Stimulated activated naive CD8-positive, alpha-beta T cell treated with anti-CD3 and anti-CD28 coated beads, Interleukin-15, Interleukin-2, amounts not matched to agents 100 ng/mL and 50 ng/mL, for 24 hours (primary cell): Measurements from ENCODE around the gene EXOC5.

Experiments
- H3K27ac Mint-ChIP-seq: one replicate; pipeline ENCODE4 v1.8.0; 2021; ENCODE audit warnings: mild to moderate bottlenecking, mixed read lengths
- H3K27me3 Mint-ChIP-seq: one replicate; pipeline ENCODE4 v1.8.0; 2021; ENCODE audit warnings: mixed read lengths
- H3K36me3 Mint-ChIP-seq: one replicate; pipeline ENCODE4 v1.8.0; 2021; ENCODE audit warnings: low read depth, mixed read lengths
- H3K4me1 Mint-ChIP-seq: one replicate; pipeline ENCODE4 v1.8.0; 2021; ENCODE audit warnings: low read depth, mixed read lengths
- H3K4me3 Mint-ChIP-seq: one replicate; pipeline ENCODE4 v1.8.0; 2021; ENCODE audit warnings: mild to moderate bottlenecking, mixed read lengths
- H3K9me3 Mint-ChIP-seq: one replicate; pipeline ENCODE4 v1.8.0; 2021; ENCODE audit warnings: mixed read lengths

The EXOC5 gene

GRCh38 chr14:57268161-57269069, at the start of gene EXOC5, which contains the start of gene AP5M1:
Gene EXOC5, minus strand, starts transcription at chr14:57268905. Its CDS starts 257 bp downstream, at chr14:57268648.
Gene AP5M1, plus strand, starts transcription at chr14:57268971. Its CDS starts 344 bp downstream, at chr14:57269315.
- no peaks in the 10 kb centered on the region for H3K9me3 Mint-ChIP-seq

GRCh38 chr14:57317248-57317833, 48.6 kb upstream of the EXOC5 start:
- Mint-ChIP-seq H3K27me3 (no peaks in the 10 kb centered on the region), H3K4me1 (peaks cover 8% of the 10 kb centered on the region), H3K9me3 (no peaks in the 10 kb centered on the region), H3K36me3 (no peaks in the 10 kb centered on the region), H3K27ac (no peak overlapping the region), H3K4me3 (no peak overlapping the region)

More at GRCh38 chr14:57268161-57269069, at the start of gene EXOC5, which contains the start of gene AP5M1:
- Mint-ChIP-seq H3K27ac (peak within 1 kb of the TSS; percentile 99), H3K4me1 (peaks cover 66% of the 10 kb centered on the region), H3K36me3 (peaks cover 24% of the 10 kb centered on the region), H3K4me3 (peak within 1 kb of the TSS; percentile 98), H3K27me3 (no peaks in the 10 kb centered on the region)

GRCh38 chr14:57314396-57315089, 45.8 kb upstream of the EXOC5 start:
- Mint-ChIP-seq H3K27ac (no peak overlapping the region), H3K4me1 (peaks cover 8% of the 10 kb centered on the region), H3K27me3 (no peaks in the 10 kb centered on the region), H3K36me3 (no peaks in the 10 kb centered on the region), H3K4me3 (no peak overlapping the region), H3K9me3 (no peaks in the 10 kb centered on the region)

- Mint-ChIP-seq H3K4me1 (no peaks in the 10 kb centered on the region), H3K36me3 (no peaks in the 10 kb centered on the region), H3K27ac (no peak overlapping the region), H3K27me3 (peaks cover 30% of the 10 kb centered on the region), H3K9me3 (no peaks in the 10 kb centered on the region), H3K4me3 (no peak overlapping the region)
Measured at GRCh38 chr14:57302883-57303282, 34.2 kb upstream of the EXOC5 start.

- H3K27me3 Mint-ChIP-seq, result peaks cover 8% of the 10 kb centered on the region
Measured at GRCh38 chr14:57299511-57299910, 30.8 kb upstream of the EXOC5 start.

GRCh38 chr14:57297852-57298251, 29.1 kb upstream of the EXOC5 start:
- Mint-ChIP-seq H3K36me3 (no peaks in the 10 kb centered on the region), H3K27ac (no peak overlapping the region), H3K9me3 (no peaks in the 10 kb centered on the region), H3K27me3 (no peaks in the 10 kb centered on the region), H3K4me1 (no peaks in the 10 kb centered on the region), H3K4me3 (no peak overlapping the region)

More at GRCh38 chr14:57299511-57299910, 30.8 kb upstream of the EXOC5 start:
- no peaks in the 10 kb centered on the region for H3K9me3 Mint-ChIP-seq
- H3K4me3 Mint-ChIP-seq, result no peak overlapping the region
- no peak overlapping the region for H3K27ac Mint-ChIP-seq
- H3K4me1 Mint-ChIP-seq, result no peaks in the 10 kb centered on the region
- no peaks in the 10 kb centered on the region for H3K36me3 Mint-ChIP-seq

- Mint-ChIP-seq H3K27me3 (no peaks in the 10 kb centered on the region), H3K4me1 (no peaks in the 10 kb centered on the region), H3K36me3 (peaks cover 13% of the 10 kb centered on the region), H3K27ac (no peak overlapping the region), H3K9me3 (no peaks in the 10 kb centered on the region), H3K4me3 (no peak overlapping the region)
Measured at GRCh38 chr14:57295239-57295638, 26.5 kb upstream of the EXOC5 start.

- no peaks in the 10 kb centered on the region for H3K27me3 Mint-ChIP-seq
- peaks cover 24% of the 10 kb centered on the region for H3K36me3 Mint-ChIP-seq
- no peak overlapping the region for H3K27ac Mint-ChIP-seq
- H3K4me3 Mint-ChIP-seq, result no peak overlapping the region
- no peaks in the 10 kb centered on the region for H3K9me3 Mint-ChIP-seq
- H3K4me1 Mint-ChIP-seq, result no peaks in the 10 kb centered on the region
Measured at GRCh38 chr14:57293866-57294837, 25.4 kb upstream of the EXOC5 start.

- Mint-ChIP-seq H3K27ac (no peak overlapping the region), H3K9me3 (no peaks in the 10 kb centered on the region), H3K36me3 (peaks cover 32% of the 10 kb centered on the region), H3K27me3 (no peaks in the 10 kb centered on the region), H3K4me1 (no peaks in the 10 kb centered on the region), H3K4me3 (no peak overlapping the region)
Measured at GRCh38 chr14:57291692-57292647, 23.3 kb upstream of the EXOC5 start.

GRCh38 chr14:57290751-57291150, 22.0 kb upstream of the EXOC5 start:
- H3K36me3 Mint-ChIP-seq, result peaks cover 35% of the 10 kb centered on the region
- no peaks in the 10 kb centered on the region for H3K9me3 Mint-ChIP-seq
- no peak overlapping the region for H3K27ac Mint-ChIP-seq
- H3K4me3 Mint-ChIP-seq, result no peak overlapping the region
- no peaks in the 10 kb centered on the region for H3K27me3 Mint-ChIP-seq
- no peaks in the 10 kb centered on the region for H3K4me1 Mint-ChIP-seq

- Mint-ChIP-seq H3K36me3 (peaks cover 60% of the 10 kb centered on the region), H3K27ac (no peak overlapping the region), H3K27me3 (no peaks in the 10 kb centered on the region), H3K4me1 (no peaks in the 10 kb centered on the region), H3K9me3 (no peaks in the 10 kb centered on the region), H3K4me3 (no peak overlapping the region)
Measured at GRCh38 chr14:57287745-57288144, 19.0 kb upstream of the EXOC5 start.

- Mint-ChIP-seq H3K9me3 (no peaks in the 10 kb centered on the region), H3K36me3 (peaks cover 46% of the 10 kb centered on the region), H3K4me3 (no peak overlapping the region), H3K27me3 (no peaks in the 10 kb centered on the region), H3K27ac (no peak overlapping the region), H3K4me1 (peaks cover 29% of the 10 kb centered on the region)
Measured at GRCh38 chr14:57277062-57277461, 8.4 kb upstream of the EXOC5 start.

- H3K9me3 Mint-ChIP-seq, result no peaks in the 10 kb centered on the region
Measured at GRCh38 chr14:57275023-57275664, 6.4 kb upstream of the EXOC5 start.

More at GRCh38 chr14:57275023-57275664, 6.4 kb upstream of the EXOC5 start:
- no peaks in the 10 kb centered on the region for H3K27me3 Mint-ChIP-seq
- peaks cover 48% of the 10 kb centered on the region for H3K4me1 Mint-ChIP-seq
- no peak overlapping the region for H3K27ac Mint-ChIP-seq
- peaks cover 47% of the 10 kb centered on the region for H3K36me3 Mint-ChIP-seq
- H3K4me3 Mint-ChIP-seq, result no peak overlapping the region
